ENCODE data around the gene NKX3-2.

NKX3-2 gene

DNA sequence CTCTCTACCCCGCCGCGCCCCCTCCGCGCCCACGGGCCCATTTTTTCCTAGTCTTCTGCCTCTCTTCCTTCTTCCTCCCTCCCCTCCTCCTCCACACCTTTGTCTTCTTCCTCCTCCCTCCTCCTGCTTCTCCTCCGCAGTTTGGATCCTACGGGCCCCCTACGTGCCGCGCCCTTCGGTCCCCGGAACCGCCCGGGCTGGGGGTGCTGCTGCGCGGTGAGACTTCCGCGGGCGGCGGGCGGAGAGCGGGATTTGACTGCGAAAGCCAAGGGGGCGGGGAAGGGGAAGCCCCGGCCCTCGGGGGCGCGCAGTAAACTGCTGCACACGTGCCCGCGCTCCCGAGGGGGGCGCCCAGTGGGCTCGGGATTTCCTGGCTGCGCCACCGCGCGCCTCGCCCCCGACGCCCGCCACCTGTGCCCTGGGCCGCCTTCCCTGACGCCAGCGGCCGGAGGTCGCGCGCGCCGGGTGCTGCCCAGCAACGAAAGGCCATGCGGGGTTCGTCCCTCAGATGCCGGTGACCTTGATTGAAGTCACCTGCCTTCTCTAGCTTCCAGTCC lies 3.3 kb upstream of the NKX3-2 start (continued):
- no peak for TF ChIP-seq ZNF629 (tag by site-specific recombination; IDR thresholded peaks at IDR 0.05)
- TF ChIP-seq ZNF248 (tag by site-specific recombination; IDR thresholded peaks at IDR 0.05), result no peak
- TF ChIP-seq ZSCAN30 (tag by site-specific recombination; IDR thresholded peaks at IDR 0.05), result no peak
- no peak for TF ChIP-seq ZNF184 (tag by site-specific recombination; IDR thresholded peaks at IDR 0.05)
- TF ChIP-seq ZBTB7A (tag by site-specific recombination; IDR thresholded peaks at IDR 0.05; ENCODE audit: low read depth), result no peak
- no peak for TF ChIP-seq ZNF175 (tag by site-specific recombination; IDR thresholded peaks at IDR 0.05)
- no peak for TF ChIP-seq ZNF560 (tag by site-specific recombination; IDR thresholded peaks at IDR 0.05; ENCODE audit: borderline replicate concordance)
- TF ChIP-seq, protein P1, sequence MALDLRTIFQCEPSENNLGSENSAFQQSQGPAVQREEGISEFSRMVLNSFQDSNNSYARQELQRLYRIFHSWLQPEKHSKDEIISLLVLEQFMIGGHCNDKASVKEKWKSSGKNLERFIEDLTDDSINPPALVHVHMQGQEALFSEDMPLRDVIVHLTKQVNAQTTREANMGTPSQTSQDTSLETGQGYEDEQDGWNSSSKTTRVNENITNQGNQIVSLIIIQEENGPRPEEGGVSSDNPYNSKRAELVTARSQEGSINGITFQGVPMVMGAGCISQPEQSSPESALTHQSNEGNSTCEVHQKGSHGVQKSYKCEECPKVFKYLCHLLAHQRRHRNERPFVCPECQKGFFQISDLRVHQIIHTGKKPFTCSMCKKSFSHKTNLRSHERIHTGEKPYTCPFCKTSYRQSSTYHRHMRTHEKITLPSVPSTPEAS (tag by site-specific recombination; IDR thresholded peaks at IDR 0.05), result no peak
- TF ChIP-seq MYNN (tag by site-specific recombination; IDR thresholded peaks at IDR 0.05; ENCODE audit: borderline replicate concordance), result no peak
- no peak for TF ChIP-seq ZNF132 (tag by site-specific recombination; IDR thresholded peaks at IDR 0.05; ENCODE audit: borderline replicate concordance)
- TF ChIP-seq, protein P2, sequence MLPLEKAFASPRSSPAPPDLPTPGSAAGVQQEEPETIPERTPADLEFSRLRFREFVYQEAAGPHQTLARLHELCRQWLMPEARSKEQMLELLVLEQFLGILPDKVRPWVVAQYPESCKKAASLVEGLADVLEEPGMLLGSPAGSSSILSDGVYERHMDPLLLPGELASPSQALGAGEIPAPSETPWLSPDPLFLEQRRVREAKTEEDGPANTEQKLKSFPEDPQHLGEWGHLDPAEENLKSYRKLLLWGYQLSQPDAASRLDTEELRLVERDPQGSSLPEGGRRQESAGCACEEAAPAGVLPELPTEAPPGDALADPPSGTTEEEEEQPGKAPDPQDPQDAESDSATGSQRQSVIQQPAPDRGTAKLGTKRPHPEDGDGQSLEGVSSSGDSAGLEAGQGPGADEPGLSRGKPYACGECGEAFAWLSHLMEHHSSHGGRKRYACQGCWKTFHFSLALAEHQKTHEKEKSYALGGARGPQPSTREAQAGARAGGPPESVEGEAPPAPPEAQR (tag by site-specific recombination; IDR thresholded peaks at IDR 0.05), result no peak
- no peak for TF ChIP-seq ZNF610 (tag by site-specific recombination; IDR thresholded peaks at IDR 0.05; ENCODE audit: borderline replicate concordance)
- TF ChIP-seq ZBTB21 (tag by site-specific recombination; IDR thresholded peaks at IDR 0.05), result no peak
- no peak for TF ChIP-seq ZNF10 (tag by site-specific recombination; IDR thresholded peaks at IDR 0.05)
- no peak for TF ChIP-seq HOXA7 (CRISPR knock-in tag; IDR thresholded peaks at IDR 0.05; ENCODE audit: borderline replicate concordance)
- no peak for TF ChIP-seq ZFP3 (tag by site-specific recombination; IDR thresholded peaks at IDR 0.05; ENCODE audit: low read depth)
- no peak for TF ChIP-seq SCRT2 (tag by site-specific recombination; IDR thresholded peaks at IDR 0.05)
- TF ChIP-seq, protein P3, sequence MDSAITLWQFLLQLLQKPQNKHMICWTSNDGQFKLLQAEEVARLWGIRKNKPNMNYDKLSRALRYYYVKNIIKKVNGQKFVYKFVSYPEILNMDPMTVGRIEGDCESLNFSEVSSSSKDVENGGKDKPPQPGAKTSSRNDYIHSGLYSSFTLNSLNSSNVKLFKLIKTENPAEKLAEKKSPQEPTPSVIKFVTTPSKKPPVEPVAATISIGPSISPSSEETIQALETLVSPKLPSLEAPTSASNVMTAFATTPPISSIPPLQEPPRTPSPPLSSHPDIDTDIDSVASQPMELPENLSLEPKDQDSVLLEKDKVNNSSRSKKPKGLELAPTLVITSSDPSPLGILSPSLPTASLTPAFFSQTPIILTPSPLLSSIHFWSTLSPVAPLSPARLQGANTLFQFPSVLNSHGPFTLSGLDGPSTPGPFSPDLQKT (IDR thresholded peaks at IDR 0.05; ENCODE audit: borderline replicate concordance, low read depth, low read length), result no peak
- TF ChIP-seq ZNF529 (tag by site-specific recombination; IDR thresholded peaks at IDR 0.05; ENCODE audit: insufficient replicate concordance), result no peak
- no peak for TF ChIP-seq ZNF335 (tag by site-specific recombination; conservative IDR thresholded peaks at IDR 0.05)
- 0 out of 2 replicates have a peak, but pooled peaks have one; percentile 11 for TF ChIP-seq ZIC2 (tag by site-specific recombination; IDR thresholded peaks at IDR 0.05)
- TF ChIP-seq ZNF624 (tag by site-specific recombination; IDR thresholded peaks at IDR 0.05), result no peak
- TF ChIP-seq ZNF155 (tag by site-specific recombination; IDR thresholded peaks at IDR 0.05), result no peak
- no peak for TF ChIP-seq ZFP41 (tag by site-specific recombination; IDR thresholded peaks at IDR 0.05; ENCODE audit: borderline replicate concordance)
- TF ChIP-seq OVOL3 (tag by site-specific recombination; IDR thresholded peaks at IDR 0.05), result no peak
- TF ChIP-seq, protein P4, sequence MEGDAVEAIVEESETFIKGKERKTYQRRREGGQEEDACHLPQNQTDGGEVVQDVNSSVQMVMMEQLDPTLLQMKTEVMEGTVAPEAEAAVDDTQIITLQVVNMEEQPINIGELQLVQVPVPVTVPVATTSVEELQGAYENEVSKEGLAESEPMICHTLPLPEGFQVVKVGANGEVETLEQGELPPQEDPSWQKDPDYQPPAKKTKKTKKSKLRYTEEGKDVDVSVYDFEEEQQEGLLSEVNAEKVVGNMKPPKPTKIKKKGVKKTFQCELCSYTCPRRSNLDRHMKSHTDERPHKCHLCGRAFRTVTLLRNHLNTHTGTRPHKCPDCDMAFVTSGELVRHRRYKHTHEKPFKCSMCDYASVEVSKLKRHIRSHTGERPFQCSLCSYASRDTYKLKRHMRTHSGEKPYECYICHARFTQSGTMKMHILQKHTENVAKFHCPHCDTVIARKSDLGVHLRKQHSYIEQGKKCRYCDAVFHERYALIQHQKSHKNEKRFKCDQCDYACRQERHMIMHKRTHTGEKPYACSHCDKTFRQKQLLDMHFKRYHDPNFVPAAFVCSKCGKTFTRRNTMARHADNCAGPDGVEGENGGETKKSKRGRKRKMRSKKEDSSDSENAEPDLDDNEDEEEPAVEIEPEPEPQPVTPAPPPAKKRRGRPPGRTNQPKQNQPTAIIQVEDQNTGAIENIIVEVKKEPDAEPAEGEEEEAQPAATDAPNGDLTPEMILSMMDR (tag by site-specific recombination; IDR thresholded peaks at IDR 0.05), result no peak
- no peak for TF ChIP-seq ZNF426 (tag by site-specific recombination; IDR thresholded peaks at IDR 0.05)
- TF ChIP-seq ZNF24 (tag by site-specific recombination; IDR thresholded peaks at IDR 0.05), result no peak
- TF ChIP-seq, protein P5, sequence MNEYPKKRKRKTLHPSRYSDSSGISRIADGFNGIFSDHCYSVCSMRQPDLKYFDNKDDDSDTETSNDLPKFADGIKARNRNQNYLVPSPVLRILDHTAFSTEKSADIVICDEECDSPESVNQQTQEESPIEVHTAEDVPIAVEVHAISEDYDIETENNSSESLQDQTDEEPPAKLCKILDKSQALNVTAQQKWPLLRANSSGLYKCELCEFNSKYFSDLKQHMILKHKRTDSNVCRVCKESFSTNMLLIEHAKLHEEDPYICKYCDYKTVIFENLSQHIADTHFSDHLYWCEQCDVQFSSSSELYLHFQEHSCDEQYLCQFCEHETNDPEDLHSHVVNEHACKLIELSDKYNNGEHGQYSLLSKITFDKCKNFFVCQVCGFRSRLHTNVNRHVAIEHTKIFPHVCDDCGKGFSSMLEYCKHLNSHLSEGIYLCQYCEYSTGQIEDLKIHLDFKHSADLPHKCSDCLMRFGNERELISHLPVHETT (tag by site-specific recombination; IDR thresholded peaks at IDR 0.05), result no peak
- TF ChIP-seq ZNF266 (tag by site-specific recombination; IDR thresholded peaks at IDR 0.05; ENCODE audit: low read depth), result no peak
- TF ChIP-seq EGR2 (tag by site-specific recombination; IDR thresholded peaks at IDR 0.05; ENCODE audit: low read depth), result peak; percentile 73
- TF ChIP-seq RBAK (tag by site-specific recombination; IDR thresholded peaks at IDR 0.05), result no peak
- TF ChIP-seq ZNF555 (tag by site-specific recombination; conservative IDR thresholded peaks at IDR 0.05), result no peak
- TF ChIP-seq REPIN1 (tag by site-specific recombination; IDR thresholded peaks at IDR 0.05; ENCODE audit: low read depth), result no peak
